GM12872 (cell line): ENCODE measurements around the gene CSGALNACT2.

ENCODE experiments used
- TF ChIP-seq, protein P1 (sequence below): IDR thresholded peaks from 3 replicates; pipeline ENCODE4 v1.5.1; 2011; ENCODE audit warnings: low read depth, mild to moderate bottlenecking, low read length, moderate library complexity; ENCODE audit not compliant: insufficient read depth

Gene CSGALNACT2

DNA sequence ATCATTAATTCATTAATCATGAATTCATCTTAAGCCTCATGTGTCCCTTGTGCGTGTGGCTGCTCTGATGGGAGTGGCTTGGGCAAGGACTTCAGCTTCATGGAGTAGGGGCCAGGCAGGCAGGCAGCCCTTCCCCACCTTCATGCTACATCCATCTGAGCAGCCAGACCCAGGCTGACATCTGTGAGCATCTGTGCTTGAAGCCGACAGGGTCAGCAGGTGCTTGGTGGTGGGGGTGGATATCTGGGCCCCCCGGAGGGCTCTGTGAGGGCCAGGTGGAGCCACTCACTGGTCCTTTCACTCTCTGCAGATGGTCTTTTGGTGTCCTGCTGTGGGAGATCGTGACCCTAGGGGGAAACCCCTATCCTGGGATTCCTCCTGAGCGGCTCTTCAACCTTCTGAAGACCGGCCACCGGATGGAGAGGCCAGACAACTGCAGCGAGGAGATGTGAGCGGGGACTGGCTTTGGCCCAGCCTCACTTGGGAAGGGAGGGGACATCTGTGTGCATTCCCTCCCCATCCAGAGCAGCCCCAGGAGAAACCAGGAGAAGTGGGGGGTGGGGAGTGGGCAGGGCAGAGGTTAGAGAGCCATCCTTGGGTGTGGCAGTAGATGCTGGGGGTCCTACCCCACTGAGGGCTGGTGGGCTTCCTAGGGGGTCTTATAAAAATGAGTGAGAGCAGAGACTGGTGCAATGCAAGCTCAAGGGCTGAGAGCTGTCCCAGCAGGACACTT, 14.7 kb upstream of the CSGALNACT2 start:
- TF ChIP-seq, protein P1, sequence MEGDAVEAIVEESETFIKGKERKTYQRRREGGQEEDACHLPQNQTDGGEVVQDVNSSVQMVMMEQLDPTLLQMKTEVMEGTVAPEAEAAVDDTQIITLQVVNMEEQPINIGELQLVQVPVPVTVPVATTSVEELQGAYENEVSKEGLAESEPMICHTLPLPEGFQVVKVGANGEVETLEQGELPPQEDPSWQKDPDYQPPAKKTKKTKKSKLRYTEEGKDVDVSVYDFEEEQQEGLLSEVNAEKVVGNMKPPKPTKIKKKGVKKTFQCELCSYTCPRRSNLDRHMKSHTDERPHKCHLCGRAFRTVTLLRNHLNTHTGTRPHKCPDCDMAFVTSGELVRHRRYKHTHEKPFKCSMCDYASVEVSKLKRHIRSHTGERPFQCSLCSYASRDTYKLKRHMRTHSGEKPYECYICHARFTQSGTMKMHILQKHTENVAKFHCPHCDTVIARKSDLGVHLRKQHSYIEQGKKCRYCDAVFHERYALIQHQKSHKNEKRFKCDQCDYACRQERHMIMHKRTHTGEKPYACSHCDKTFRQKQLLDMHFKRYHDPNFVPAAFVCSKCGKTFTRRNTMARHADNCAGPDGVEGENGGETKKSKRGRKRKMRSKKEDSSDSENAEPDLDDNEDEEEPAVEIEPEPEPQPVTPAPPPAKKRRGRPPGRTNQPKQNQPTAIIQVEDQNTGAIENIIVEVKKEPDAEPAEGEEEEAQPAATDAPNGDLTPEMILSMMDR, result 0 out of 3 replicates have a peak, but pooled peaks have one; percentile 1

DNA sequence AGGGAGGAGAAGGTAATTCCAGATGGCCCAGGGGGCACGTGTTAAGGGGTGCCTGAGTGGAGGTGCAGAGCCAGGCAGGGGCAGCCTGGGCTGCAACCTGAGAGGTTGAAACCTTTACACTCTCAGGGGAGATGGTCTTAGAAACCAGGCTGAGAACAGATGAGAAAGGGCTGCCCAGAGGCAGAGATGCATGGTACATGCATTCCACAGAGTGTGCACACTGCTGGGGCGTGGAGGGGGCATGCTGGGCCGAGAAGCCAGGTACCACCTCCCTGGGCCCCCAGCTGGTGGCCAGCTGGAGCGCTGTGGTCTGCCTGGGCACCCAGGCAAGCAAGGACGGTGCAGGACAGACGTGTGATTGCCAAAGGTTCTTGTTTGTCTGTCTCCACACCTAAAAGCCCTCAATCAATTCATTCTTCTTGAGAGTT, 14.1 kb upstream of the CSGALNACT2 start:
- TF ChIP-seq, protein P1, result no peak

DNA sequence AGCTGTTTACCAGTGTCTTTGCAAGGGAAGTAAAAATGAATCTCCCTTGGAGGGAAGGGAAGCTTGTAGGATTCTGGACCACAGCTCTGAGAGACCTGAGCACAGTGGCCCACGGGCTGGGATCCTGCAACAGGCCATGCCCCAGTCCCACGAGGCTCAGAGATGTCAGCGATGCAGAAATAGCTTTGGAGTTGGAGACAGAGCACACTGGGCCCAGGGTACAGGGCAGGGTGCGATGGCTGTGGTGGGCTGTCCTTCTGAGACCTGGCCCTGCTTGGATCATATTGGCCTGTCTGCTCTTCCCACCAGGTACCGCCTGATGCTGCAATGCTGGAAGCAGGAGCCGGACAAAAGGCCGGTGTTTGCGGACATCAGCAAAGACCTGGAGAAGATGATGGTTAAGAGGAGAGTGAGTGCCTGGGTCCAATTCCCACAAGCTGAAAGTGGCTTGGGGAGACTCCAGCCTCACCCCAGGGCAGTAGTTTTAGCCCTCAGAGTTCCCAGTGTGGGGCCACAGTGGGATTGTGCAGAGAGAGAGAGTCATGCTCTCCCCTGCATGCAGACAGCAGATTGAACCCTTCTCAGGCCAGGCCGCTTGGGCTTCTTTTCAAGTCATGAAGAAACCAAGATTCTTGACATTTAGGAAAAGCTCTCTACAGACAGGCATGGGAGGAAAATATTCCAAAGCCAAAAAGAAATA, 13.5 kb upstream of the CSGALNACT2 start:
- TF ChIP-seq, protein P1, result no peak

DNA sequence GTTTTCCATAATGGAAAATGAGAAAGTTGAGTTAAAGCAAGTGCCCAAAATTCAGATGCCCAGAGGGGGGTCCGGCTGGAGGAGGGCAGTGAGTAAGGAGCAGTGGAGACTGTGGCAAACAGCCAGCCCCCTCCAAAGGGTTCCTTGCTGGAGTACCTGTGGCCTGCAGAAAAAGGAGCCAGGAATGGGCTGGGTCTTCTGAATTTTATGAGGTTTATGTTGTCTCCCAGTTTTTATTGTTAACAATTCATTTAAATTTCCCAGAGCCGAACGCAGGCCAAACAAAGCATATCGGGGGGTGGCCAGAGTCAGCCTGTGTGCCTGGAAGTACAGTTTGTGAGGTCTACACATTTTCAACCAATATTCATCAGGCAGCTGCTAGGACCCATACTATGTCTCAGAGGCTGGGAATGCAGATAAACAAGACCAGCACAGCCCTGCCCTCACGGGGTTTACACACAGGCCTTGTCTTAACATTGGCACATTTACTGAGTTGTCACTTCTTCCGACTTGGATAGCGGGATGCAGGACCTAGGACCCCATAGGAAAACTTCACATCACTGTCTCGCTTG, 12.9 kb upstream of the CSGALNACT2 start:
- TF ChIP-seq, protein P1, result no peak

DNA sequence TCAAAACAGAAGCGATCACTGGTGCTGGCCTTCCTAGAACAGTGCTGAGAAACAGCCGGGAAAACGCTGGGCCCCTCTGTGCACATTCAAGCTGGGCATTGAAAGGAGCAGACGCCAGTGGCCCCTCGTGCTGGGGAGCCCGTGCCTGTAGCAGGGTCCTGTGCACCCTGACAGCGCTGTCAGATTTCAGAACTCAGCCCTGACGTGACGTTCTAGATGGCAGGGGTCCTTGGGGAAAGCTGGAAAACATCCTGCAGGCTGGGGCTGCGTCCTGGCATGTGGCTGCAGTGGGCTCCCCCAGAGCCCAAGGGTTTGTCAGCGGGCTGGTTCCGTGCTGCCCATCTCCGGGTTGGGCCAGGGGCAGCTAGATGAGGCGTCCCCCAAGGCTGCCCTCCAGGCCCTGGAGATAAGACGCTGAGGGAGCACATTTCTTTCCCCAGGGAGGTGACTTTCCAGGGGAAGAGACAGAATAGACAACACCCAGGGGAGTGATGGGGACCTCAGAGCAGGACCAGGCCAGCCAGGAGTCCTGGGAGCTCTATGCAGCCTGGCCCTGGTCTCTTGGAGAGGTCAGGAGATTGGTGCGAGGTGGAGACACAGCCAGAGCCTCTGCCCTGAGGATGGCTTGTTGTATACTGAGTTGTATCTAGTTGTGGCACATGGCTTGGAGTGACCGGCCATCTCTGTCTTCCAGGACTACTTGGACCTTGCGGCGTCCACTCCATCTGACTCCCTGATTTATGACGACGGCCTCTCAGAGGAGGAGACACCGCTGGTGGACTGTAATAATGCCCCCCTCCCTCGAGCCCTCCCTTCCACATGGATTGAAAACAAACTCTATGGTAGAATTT, 12.1 kb upstream of the CSGALNACT2 start:
- TF ChIP-seq, protein P1, result no peak

DNA sequence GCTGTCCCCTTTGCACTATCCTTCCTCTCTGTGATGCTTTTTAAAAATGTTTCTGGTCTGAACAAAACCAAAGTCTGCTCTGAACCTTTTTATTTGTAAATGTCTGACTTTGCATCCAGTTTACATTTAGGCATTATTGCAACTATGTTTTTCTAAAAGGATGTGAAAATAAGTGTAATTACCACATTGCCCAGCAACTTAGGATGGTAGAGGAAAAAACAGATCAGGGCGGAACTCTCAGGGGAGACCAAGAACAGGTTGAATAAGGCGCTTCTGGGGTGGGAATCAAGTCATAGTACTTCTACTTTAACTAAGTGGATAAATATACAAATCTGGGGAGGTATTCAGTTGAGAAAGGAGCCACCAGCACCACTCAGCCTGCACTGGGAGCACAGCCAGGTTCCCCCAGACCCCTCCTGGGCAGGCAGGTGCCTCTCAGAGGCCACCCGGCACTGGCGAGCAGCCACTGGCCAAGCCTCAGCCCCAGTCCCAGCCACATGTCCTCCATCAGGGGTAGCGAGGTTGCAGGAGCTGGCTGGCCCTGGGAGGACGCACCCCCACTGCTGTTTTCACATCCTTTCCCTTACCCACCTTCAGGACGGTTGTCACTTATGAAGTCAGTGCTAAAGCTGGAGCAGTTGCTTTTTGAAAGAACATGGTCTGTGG, 11.4 kb upstream of the CSGALNACT2 start:
- TF ChIP-seq, protein P1, result no peak

DNA sequence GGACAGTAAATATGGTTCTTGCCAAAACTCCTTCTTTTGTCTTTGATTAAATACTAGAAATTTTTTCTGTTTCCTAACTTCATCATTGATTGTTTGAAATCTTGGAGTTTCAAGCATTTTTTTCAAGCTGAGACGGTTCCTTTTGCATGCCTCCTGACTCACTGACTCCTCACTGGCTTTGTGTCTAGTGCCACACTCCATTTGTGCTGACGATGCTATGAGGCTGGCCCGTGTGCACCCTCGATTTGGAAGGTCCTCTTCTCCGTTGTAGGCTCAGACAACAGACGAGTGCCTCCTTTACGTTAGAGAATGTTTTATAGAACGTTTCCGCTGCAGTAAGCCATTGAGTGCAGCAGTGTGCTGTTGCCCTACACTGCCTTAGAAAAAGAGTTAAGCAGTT, 10.8 kb upstream of the CSGALNACT2 start:
- TF ChIP-seq, protein P1, result no peak
